ENCODE measurements around the gene VPS54.

DNA sequence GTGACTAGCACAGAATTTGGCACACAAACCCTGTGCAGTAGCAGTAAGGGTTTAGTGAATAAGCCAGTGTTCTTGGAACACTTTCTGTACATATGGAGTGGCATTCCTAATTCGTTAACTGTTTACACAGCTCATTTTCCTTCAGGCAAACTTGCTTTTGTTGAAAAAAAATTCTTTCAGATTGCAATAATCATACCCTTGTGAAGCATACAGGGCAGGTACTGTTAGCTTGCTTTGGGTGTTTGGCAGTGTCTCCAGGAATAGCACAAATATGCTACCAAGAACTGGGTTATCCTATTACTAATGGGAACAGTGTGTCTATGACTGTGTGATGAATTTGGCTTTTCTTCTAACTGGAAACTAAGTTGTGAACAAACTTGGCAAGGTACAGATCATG lies 144.1 kb downstream of the VPS54 start:
- TF ChIP-seq, protein P1, sequence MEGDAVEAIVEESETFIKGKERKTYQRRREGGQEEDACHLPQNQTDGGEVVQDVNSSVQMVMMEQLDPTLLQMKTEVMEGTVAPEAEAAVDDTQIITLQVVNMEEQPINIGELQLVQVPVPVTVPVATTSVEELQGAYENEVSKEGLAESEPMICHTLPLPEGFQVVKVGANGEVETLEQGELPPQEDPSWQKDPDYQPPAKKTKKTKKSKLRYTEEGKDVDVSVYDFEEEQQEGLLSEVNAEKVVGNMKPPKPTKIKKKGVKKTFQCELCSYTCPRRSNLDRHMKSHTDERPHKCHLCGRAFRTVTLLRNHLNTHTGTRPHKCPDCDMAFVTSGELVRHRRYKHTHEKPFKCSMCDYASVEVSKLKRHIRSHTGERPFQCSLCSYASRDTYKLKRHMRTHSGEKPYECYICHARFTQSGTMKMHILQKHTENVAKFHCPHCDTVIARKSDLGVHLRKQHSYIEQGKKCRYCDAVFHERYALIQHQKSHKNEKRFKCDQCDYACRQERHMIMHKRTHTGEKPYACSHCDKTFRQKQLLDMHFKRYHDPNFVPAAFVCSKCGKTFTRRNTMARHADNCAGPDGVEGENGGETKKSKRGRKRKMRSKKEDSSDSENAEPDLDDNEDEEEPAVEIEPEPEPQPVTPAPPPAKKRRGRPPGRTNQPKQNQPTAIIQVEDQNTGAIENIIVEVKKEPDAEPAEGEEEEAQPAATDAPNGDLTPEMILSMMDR (IDR thresholded peaks at IDR 0.05), result no peak
- TF ChIP-seq SIN3A (IDR thresholded peaks at IDR 0.05; ENCODE audit: borderline replicate concordance, insufficient read depth, low read depth, low read length) (no peak), POLR2AphosphoS5 (IDR thresholded peaks at IDR 0.05; ENCODE audit: low read depth, low read length) (no peak)
- TF ChIP-seq, protein P2, sequence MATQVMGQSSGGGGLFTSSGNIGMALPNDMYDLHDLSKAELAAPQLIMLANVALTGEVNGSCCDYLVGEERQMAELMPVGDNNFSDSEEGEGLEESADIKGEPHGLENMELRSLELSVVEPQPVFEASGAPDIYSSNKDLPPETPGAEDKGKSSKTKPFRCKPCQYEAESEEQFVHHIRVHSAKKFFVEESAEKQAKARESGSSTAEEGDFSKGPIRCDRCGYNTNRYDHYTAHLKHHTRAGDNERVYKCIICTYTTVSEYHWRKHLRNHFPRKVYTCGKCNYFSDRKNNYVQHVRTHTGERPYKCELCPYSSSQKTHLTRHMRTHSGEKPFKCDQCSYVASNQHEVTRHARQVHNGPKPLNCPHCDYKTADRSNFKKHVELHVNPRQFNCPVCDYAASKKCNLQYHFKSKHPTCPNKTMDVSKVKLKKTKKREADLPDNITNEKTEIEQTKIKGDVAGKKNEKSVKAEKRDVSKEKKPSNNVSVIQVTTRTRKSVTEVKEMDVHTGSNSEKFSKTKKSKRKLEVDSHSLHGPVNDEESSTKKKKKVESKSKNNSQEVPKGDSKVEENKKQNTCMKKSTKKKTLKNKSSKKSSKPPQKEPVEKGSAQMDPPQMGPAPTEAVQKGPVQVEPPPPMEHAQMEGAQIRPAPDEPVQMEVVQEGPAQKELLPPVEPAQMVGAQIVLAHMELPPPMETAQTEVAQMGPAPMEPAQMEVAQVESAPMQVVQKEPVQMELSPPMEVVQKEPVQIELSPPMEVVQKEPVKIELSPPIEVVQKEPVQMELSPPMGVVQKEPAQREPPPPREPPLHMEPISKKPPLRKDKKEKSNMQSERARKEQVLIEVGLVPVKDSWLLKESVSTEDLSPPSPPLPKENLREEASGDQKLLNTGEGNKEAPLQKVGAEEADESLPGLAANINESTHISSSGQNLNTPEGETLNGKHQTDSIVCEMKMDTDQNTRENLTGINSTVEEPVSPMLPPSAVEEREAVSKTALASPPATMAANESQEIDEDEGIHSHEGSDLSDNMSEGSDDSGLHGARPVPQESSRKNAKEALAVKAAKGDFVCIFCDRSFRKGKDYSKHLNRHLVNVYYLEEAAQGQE (IDR thresholded peaks at IDR 0.05; ENCODE audit: insufficient read depth in 1 of 2, low read depth in 2 of 2, low read length in 1 of 2), result no peak
